GM18870 (cell line): Measurements from ENCODE around the gene FGD5.

Experiments
- ATAC-seq: cut with Tn5 transposase; IDR thresholded peaks from one replicate; pipeline ENCODE4 v1.9.1; 2021; ENCODE audit warnings: moderate library complexity; ENCODE audit not compliant: unreplicated experiment

Gene FGD5

GRCh38 chr3:14847613-14848541 lies 29.1 kb downstream of the FGD5 start:
- no peak for ATAC-seq

GRCh38 chr3:14848906-14849305 lies 30.1 kb downstream of the FGD5 start:
- no peak for ATAC-seq

GRCh38 chr3:14849638-14850230 lies 31.0 kb downstream of the FGD5 start:
- ATAC-seq: no peak

GRCh38 chr3:14852058-14852594 lies 33.4 kb downstream of the FGD5 start:
- no peak for ATAC-seq

GRCh38 chr3:14852717-14853116 lies 34.0 kb downstream of the FGD5 start:
- ATAC-seq: no peak

GRCh38 chr3:14853271-14853951 lies 34.6 kb downstream of the FGD5 start:
- no peak for ATAC-seq

- no peak for ATAC-seq
Measured at GRCh38 chr3:14857506-14857905, 38.7 kb downstream of the FGD5 start.

- no peak for ATAC-seq
Measured at GRCh38 chr3:14858105-14858504, 39.3 kb downstream of the FGD5 start.

- ATAC-seq: no peak
Measured at GRCh38 chr3:14859880-14860279, 41.1 kb downstream of the FGD5 start.

GRCh38 chr3:14861031-14861430 lies 42.3 kb downstream of the FGD5 start:
- no peak for ATAC-seq

GRCh38 chr3:14861446-14862302 lies 42.9 kb downstream of the FGD5 start:
- no peak for ATAC-seq

GRCh38 chr3:14862303-14862660 lies 43.5 kb downstream of the FGD5 start:
- ATAC-seq: no peak

GRCh38 chr3:14862661-14863230 lies 44.0 kb downstream of the FGD5 start:
- no peak for ATAC-seq

GRCh38 chr3:14863333-14864100 lies 44.8 kb downstream of the FGD5 start:
- no peak for ATAC-seq

GRCh38 chr3:14864131-14864530 lies 45.4 kb downstream of the FGD5 start:
- no peak for ATAC-seq

GRCh38 chr3:14866627-14867026 lies 47.9 kb downstream of the FGD5 start:
- ATAC-seq: no peak

GRCh38 chr3:14867936-14868570 lies 49.3 kb downstream of the FGD5 start:
- no peak for ATAC-seq

- ATAC-seq: no peak
Measured at GRCh38 chr3:14869917-14870782, 51.4 kb downstream of the FGD5 start.
